GM11168 (cell line): ENCODE data around the gene RGPD4.
"Not testable (repeated sequence)": the region's sequence is repeated elsewhere in the genome, so short reads cannot be mapped to it uniquely, and the experiment has no call there.

Experiments
- in situ Hi-C: fragments of 300-500 bp; cut with MboI; formaldehyde crosslinking; loops from one replicate; pipeline ENCODE4 v1.12.0; 2022; ENCODE audit warnings: low sequenced_read_pairs; ENCODE audit not compliant: unreplicated experiment

The RGPD4 gene

DNA sequence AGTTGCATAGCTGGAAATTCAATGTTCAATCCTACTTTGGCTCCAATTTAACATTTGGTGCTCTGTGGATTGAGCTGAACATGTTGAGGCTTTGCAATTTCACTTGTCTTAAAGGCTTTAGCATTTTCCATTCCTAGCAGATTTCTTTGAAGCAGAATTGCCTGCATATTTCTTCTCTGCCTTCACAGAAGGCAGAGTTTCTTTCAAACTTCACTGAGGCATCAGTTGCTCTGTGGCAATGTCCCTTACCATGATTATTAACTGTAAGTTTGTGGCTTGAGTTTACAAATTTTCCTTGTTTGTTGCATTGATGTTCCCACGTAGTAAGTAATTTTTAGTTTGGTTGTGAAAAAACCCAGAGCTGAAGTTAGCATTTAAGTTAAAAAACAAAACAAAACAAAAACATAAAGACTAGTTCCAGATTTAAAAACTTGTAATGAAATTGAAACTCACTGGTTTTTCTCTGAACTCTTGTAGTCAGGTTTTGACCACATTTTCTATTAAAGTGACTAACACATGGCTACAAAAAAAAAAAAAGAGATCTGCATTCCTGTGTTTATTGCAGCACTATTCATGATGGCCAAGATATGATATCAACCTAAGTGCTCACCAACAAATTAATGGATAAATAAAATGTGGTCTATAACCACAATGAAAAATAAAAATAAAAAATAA lies 90.1 kb downstream of the RGPD4 start:
- in situ Hi-C loops = not testable (repeated sequence)

DNA sequence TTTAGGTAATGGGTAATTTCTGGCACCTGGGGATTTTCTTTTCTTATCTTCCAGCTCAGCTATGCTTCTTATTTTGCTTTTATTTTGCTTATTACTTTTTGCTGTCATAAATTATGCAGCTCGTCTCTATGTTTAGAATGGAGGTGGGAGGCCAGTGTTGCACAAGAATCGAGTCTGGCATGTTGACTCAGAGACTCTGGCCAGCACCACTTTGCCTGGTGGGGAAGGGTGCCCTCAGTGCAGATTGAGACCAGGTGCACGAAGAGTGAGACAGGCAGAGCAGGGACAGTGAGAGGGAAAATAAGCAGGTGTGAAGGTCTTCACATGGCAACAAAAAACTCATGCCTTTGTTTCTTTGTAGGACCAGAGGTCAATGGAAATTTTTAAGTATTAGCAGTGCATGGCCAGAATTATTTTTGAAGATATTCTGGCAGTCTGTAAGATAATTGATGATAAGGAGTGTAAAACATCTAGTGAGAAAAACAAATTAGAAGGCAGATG lies 100.4 kb downstream of the RGPD4 start:
- in situ Hi-C loops = loop anchor here (10.0 kb wide), 1 partner anchor 1672 kb away; no protein-coding TSS in a partner anchor

DNA sequence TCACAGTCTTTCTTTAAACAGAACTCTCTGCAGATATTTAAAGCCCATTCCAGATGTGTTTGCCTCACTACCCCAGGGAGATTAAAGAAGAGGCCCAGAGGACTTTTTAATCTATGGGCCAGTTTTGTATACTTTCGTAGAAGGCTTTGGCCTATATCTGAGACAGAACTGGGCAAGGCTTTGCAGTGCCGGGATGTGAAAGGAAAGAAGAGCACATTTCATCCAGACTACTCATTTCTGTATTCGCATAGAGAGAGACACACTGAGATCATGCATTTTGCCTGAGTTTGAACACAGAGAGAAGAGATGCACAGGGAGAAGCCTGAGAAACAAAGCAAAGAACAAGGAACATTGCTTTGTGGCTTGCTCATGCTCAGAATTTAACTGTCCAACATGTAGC lies 104.7 kb downstream of the RGPD4 start:
- in situ Hi-C loops = no loop called here

DNA sequence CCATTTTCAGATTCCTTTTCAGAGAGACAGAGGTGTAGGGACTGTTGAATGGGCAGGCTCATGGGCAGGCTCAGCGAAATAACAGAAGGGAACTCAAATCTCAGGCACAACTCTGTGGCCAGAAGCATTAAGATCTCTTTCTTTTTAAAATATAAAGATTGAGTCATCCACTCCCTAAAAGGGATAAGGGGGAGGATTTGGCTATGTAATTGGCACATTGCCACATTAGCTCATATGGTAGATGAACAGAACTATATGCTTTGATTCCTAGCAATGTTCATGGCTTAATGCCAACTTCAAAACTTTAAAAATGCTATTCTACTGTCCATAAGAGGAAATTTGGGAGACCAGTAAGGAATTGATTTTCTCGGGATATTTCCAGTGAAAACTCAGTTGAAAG lies 105.8 kb downstream of the RGPD4 start:
- in situ Hi-C loops = no loop called here

DNA sequence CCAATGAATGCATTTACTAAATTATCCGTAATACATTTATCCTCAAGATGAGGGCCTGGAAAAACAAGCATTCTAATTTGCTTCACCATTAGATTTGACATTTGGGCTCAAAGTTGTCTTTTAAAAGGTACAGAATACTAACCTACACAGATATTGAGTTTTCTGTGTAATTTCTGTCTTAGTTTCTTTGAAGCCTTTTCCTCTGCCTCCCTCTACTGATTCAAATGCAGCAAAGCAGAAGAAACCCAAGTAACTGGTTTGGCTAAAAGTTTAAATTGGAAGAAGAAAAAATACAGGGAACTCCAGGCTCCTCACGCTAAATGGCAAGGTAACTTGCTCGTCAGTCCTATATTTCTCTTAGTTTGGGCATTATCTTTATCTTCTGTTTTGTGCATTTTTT lies 106.3 kb downstream of the RGPD4 start:
- in situ Hi-C loops = no loop called here

DNA sequence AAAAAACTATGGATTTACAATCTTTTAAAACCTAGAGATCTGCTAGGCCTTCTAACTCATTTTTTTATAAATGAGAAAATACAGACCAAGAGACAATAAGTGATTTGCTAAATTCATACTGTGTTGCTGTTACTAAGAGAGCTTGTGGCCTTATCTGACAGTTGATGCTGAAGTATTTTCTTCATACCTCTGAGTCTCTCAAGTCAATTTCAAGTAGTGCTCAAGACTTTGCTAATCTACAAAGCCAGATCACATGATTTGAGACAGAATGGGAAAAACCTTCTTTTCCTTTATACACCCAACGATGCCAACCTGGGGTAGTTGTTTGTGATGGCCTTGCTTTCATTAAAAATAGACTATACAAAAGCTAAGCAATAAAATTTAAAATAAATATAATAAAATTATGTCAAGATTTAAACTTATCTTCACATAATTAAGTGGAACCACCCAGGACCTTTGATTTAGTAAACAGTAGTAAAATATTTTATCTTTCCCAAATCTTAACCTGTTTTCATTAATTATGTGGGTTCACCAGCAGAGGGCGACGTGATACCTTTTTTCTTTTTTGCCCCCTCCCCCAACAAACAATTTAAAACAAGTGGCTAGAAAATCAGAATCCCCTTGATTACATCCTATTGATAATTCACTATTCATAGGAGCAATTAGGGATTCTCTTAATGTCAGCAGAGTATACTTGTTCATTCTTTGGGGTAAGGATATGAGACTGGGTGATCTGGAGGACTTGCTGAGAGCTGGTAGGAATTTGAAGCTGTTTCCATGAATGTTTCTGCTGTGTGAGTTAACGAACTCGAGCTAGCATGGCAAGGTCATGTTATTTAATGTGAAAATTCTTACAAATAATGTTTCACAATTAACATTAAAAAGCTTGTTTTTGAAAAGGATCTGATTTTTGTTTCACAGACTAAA lies 110.0 kb downstream of the RGPD4 start:
- in situ Hi-C loops = no loop called here
